Islet of Langerhans (tissue), 1 donor: Measurements from ENCODE around the gene GRIA4.

ENCODE experiments used
- FAIRE-seq: peaks from one replicate; lab custom pipeline; 2011; peaks lifted over from hg19 to GRCh38; lab: Jason Lieb, UNC

Gene GRIA4

GRCh38 chr11:106012744-106013143 lies 402.9 kb downstream of the GRIA4 start:
- peak; percentile 82 for FAIRE-seq

DNA sequence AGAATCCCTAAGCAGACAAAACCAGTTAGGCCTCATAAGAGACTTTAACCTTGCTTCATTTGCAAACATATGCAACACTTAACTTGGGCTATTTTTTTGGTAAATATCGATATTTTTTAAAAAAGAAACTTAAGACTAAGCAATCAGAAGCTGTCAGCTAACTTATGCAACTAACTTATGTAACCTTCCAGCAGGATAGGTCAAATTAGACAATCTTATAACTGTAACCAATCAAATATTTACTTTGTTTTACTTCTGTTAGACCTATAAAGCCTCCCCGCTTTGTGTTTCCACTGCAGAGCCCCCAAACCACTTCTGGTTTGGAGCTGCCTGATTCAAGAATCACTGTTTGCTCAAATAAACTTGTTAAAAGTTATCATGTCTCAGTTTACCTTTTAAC lies 404.2 kb downstream of the GRIA4 start:
- no peak for FAIRE-seq

DNA sequence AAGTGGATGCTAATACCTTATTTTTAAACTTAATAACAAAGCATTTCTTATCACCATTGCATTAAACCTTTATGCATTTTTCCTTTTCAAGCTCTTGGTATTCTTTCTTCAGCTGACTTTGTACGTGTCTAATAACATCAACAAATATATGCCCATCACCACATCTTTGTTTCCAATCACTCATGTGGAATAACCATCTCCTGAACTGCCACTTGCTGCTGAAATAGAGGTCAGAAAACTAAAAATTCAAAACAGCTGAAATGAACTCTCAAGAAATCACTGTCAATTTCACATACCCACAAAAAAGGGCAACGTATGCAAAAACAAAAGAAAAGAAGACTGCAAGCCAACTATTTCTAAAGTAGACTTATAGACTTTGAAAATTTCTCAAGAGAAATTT lies 404.7 kb downstream of the GRIA4 start:
- FAIRE-seq, result no peak

DNA sequence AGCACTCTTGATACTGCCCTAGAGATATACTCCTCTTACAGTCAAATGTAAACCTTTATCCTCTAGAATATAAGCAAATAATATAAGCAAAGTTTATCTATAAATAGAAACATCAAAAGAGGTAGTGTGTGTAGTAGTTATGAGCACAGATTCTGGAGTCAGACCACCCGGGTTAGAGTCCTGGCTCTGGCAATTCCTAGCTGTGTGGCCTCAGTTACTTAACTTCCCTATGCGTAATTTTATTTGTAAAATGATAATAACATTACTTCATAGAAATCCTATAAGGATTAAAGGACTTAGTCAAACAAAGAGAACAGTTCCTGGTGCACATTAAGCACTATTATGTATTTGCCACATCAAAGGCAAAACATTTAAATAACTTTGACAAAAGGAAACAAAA lies 405.2 kb downstream of the GRIA4 start:
- FAIRE-seq, result no peak

- peak; percentile 56 for FAIRE-seq
Measured at GRCh38 chr11:106017093-106017492, 407.2 kb downstream of the GRIA4 start.

- no peak for FAIRE-seq
Measured at GRCh38 chr11:106021181-106021966, 411.5 kb downstream of the GRIA4 start.

- peak; percentile 97 for FAIRE-seq
Measured at GRCh38 chr11:106021967-106022794, 412.3 kb downstream of the GRIA4 start, which contains the start of gene MSANTD4. Gene MSANTD4 (minus strand): TSS chr11:106022240. CDS start chr11:106010917, 11,323 bp downstream.

- FAIRE-seq, result no peak
Measured at GRCh38 chr11:106022795-106023275, 413.0 kb downstream of the GRIA4 start.

DNA sequence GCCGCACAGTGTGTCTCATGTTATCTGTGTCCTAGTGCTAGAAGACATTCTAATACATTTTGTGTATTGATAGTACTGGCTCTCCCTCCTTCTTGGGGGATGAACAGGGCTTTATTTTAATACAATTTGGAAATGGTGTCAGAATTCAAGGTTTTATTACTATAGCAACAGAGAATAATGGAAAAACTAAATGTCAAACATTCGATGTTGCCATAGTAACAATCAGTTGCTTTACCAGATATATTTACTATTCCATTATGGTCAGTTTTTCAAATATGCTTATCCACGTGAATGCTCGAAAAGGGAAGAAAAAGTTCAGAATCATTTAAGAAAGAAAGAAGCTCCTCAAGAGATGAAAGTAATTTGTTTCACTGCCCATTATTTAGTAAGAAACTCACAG lies 420.7 kb downstream of the GRIA4 start:
- peak; percentile 93 for FAIRE-seq

- FAIRE-seq, result no peak
Measured at GRCh38 chr11:106031202-106031810, 421.4 kb downstream of the GRIA4 start.
